NCI-H146 (cell line): ENCODE data around the gene CENPL.
"Not testable (repeated sequence)": the region's sequence is repeated elsewhere in the genome, so short reads cannot be mapped to it uniquely, and the experiment has no call there.

ENCODE experiments used
- DNase-seq: peaks from one replicate; lab custom pipeline; 2025; lab: John Stamatoyannopoulos, UW

Gene CENPL, protein sequence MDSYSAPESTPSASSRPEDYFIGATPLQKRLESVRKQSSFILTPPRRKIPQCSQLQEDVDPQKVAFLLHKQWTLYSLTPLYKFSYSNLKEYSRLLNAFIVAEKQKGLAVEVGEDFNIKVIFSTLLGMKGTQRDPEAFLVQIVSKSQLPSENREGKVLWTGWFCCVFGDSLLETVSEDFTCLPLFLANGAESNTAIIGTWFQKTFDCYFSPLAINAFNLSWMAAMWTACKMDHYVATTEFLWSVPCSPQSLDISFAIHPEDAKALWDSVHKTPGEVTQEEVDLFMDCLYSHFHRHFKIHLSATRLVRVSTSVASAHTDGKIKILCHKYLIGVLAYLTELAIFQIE

DNA sequence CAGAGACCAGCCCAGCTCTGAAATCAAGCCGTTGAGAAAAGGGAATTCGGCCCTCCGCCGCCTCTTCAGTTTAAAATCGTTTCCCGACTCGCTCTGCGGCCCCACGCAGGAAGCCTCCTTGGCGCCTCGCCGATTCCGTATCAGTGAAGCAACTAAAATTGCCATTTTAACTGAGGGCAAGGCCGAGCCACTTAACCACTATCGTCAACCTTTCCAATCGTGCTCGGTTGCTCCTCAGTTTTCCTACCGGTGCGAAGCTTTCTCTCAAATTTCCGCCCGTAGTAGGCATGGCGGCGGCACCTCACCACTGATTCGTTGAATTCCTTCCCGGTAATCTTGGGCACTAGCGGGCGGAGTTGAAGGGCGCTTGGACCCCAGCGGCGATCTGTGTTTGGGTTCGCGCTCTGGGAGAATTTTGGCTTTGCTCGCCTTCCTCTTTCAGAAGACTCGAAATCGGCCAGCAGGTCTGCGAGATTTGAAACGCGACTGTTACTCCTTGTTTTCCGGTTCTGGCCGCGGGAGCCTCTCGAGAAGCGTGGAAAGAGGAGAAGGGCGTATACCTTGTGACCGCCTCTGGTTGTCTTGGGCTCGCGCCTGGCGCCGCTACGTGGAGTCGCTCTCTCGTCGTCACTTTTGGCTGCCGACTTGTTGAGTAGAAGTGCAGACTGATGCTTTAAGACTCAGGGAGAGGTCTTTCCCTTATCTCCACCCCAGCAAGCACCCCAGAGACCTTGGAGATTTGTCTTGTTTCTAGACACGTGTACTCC is at the start of gene CENPL, which contains the start of gene DARS2:
CENPL (minus strand) TSS at position 569 of the 767 bp plus-strand sequence. CDS start 13,584 bp downstream, outside the sequence.
DARS2 (plus strand) TSS at position 359 of the 767 bp plus-strand sequence. CDS start 557 bp downstream, outside the sequence.
- DNase-seq = peak; percentile 97

DNA sequence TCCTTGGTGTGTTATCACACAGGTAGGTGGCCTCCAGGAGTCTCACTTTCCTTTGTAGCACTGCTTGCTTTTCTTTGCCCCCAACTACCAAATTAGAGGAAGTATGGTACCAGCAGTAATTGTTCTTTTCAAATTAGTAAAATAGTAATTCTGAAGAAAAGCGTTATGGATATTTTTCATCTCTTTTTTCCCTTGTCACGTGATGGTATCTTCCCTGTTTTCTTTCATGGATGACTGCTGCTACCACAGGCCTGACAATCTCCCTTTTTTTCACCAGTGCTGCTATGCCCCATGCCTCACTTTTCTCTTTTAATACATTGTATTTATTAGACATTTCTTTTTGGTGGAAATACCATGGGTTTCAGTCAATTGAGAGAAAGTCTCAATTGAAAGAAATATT is 46.8 kb upstream of the CENPL start:
- no peak for DNase-seq

DNA sequence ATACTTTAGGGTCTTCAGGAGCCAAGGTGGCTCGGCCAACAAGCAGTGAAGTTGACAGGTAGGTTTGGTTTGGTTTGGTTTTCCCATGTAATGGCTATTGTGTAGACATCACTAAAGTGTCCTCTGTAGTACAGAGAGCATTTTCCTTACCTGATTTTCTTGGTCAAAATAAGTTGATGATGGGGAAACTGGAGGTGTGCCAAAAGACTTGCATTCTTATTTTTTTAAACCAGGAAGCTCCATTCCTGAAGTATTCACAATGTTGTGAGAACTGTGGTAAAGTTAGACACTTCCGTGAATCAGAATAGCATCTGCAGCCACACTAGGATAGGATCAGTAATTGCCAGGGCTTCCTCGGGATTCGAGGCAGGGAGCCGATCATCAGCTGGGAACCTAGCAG is 46.4 kb upstream of the CENPL start:
- no peak for DNase-seq

DNA sequence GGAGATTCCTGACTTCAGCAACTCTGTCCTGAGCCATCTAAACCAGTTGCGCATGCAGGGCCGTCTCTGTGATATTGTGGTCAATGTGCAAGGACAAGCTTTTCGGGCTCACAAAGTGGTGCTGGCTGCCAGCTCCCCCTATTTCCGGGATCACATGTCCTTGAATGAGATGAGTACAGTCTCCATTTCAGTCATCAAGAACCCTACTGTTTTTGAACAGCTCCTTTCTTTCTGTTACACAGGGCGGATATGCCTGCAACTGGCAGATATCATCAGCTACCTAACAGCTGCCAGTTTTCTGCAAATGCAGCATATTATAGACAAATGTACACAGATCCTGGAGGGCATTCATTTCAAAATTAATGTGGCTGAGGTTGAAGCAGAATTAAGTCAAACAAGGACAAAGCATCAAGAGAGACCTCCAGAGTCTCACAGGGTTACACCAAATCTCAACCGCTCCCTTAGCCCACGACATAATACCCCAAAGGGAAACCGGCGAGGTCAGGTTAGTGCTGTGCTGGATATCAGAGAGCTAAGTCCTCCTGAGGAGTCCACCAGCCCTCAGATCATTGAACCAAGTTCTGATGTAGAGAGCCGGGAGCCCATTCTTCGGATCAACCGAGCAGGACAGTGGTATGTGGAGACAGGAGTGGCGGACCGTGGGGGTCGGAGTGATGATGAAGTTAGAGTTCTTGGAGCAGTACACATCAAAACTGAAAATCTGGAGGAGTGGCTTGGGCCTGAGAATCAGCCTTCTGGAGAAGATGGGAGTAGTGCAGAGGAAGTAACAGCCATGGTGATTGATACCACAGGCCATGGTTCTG is 45.8 kb upstream of the CENPL start:
- DNase-seq = no peak

DNA sequence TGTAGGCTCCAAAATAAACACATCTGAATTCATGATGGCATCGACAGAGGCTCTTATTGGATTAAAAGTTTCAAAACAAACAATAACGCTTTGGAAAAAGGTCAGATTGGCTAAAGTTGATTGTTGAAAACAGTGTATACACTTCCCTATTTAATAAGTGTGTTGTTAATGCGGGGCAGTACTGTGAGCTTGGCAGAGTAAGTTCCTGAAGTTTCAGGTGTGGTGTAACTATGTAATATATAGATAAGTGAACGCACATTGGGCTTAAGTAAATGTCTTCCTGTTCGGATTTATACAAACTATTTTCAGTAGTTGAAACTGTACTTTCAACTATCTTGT is 44.3 kb upstream of the CENPL start:
- no peak for DNase-seq

DNA sequence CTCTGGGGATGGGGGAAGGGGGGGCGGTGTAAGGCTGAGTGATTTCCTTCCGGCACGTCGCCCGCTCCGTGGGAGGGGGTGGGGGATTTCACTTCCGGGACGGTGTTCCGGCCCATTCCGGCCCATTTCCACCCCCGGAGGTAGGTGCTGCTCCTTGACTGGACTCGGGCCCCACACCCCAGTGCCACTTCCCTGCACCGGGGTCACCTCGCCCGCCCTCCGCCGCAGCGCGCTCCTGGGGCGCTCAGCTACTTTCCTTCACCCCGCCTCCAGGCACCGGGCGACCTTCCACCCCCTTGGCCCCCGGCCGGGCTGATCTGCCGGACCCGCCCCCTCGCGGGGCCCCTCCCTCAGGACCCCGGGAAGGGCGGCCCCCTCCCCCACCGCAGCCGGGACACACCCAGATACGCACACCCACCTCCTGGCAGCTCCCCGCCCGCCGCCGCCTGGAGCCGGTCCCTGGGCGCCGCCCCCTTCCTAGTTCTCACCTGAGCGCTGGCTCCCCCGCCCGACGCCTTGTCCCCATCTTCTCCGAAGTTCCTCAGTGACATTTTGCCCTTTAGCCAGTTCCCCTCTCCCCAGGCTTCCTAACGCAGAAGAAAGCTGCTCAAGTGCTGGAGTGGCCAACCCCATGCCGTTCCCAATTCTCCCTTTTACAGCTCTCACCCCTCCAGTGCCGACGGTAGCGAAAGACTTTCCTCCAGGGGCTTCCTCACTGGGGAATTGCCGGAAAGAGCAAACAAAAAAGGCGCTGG is 43.8 kb upstream of the CENPL start, which contains the start of gene ZBTB37:
ZBTB37 (plus strand) TSS at position 115 of the 755 bp plus-strand sequence. CDS start 1,846 bp downstream, outside the sequence.
- peak; percentile 95 for DNase-seq

DNA sequence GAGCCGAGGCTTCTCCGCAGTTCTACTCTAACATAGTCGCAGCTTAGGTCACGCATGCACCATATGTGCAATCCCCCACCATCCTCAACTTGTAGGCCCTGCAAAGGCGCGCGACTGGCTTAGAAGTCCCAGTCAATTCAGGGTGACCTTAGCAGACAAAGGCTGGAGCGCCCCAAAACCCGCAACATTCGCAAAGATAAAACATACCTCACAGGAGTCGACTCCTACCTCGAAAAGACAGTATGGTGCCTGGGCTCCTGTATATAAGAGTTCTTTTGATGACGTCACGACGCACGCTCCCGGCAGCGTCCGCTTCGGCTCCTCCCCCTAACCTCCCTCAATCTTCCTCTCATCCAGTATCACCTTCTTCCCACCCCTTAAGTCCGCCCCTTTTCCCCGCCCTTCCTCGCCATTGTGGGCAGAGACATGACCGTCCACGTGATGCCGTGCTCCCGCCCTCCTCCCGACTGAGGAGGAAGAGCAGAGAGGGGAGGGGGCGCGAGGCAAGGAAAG is 43.1 kb upstream of the CENPL start, which contains the start of gene GAS5:
GAS5 (minus strand) TSS at position 237 of the 513 bp plus-strand sequence.
- DNase-seq = peak; percentile 100

DNA sequence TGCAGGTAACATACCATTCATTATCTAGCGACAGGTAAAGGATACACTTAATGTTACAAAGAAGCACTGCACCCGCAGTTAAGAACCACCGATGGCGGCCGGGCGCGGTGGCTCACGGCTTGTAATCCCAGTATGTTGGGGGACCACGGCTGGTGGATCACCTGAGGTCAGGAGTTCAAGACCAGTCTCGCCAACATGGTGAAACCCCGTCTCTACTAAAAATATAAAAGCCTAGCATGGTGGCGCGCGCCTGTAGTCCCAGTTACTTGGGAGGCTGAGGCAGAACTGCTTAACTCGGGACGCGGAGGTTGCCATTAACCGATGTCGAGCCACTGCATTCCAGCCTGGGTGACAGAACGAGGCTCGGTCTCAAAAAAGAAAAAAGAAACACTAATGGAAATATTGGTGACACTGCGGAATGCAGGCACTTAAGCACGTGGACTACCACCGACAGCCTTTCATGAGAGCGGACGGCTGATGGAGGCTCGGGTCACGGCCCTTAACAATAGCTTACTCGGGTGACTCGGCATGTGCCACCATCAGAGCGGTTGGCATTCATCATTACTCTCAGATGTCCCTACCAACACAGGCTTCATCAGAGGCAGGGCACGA is 42.6 kb upstream of the CENPL start:
- peak; percentile 72 for DNase-seq

DNA sequence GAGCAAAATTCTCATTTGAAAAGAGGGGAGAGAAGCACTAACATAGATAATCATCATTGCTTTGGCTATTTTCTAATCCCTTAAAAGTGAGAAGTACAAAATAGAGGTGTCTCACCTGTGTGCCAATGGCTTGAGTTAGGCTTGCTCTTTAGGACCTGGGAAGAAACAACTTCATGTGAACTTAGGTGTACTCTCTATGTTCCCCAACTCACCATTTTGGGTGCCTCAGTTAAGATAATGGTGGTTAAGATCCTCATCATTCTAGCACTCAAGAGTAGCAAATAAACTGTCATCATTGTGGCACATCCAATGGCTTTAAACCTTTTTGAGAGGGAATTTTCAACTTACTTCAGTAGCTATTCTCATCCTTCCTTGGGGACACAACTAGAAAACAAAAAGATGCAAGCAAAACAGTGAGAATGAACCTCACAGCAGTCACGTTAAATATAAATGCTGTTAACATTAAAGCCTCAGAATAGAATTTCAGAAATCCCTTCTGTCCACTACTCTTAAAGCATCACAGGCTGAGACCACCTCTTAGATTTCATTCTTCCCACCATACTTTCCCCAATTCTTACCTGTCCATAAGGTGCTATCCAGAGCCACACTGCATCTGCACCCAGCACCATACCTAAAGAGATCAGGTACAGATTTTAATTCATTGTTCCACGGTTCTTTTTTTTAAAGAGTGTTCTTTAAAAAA is 41.9 kb upstream of the CENPL start:
- DNase-seq = no peak

DNA sequence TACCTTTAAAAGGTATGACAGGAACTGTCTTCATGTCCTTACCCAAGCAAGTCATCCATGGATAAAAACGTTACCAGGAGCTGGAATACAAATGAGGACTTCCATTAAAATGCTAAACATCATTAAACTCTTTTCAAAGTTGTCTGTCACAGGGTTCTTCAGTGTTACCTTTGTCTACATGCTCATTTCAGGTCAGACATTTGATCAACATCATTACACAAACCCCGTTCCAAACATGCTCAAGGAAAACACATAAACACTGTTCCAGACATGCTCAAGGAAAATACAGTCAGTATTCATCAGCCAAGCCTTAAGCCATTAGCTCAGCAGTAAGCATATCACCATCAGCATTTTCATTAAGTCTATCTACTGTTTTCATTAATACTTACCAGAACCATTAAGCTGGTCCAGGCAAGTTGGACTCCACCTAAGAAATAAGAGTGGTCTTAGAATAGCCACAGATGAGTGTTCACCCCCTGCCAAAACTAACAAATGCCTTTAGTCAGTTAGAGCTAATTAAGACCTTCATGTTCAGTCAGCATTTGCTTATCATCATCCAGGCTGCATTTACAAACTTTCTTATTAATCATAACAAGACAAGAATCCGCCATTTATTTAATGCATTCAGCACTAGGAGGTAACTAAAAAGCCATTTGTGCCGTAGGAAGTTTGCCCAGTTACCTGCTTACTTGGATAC is 40.9 kb upstream of the CENPL start:
- no peak for DNase-seq

DNA sequence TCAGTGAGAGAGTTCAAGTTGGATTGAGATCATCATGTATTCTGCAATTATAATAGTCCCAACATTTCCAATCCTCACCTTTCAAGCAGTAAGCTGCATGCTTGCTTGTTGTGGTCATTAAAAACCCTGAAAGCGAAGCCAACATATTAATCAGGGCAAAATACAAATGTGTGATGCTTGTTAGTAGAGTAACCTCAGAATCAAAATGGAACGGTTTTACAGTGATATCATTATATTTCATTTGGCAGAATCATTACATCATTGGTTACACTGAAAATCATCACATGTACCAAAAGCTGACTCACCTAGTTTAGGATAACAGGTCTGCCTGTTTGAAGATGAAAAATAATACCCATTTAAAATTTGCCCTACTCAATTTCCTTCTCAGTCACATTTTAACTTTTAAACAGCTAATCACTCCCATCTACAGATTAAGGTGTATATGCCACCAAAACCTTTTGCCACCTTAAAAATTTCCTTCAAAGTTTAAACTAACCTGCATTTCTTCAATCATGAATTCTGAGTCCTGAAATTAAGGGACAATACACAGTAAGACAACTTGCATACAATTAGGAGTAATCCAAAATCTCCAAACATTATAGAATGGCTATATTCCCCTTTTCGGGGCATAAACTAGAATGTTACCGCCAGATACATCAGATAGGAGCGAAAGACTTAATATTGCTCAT is 39.6 kb upstream of the CENPL start:
- DNase-seq = no peak

DNA sequence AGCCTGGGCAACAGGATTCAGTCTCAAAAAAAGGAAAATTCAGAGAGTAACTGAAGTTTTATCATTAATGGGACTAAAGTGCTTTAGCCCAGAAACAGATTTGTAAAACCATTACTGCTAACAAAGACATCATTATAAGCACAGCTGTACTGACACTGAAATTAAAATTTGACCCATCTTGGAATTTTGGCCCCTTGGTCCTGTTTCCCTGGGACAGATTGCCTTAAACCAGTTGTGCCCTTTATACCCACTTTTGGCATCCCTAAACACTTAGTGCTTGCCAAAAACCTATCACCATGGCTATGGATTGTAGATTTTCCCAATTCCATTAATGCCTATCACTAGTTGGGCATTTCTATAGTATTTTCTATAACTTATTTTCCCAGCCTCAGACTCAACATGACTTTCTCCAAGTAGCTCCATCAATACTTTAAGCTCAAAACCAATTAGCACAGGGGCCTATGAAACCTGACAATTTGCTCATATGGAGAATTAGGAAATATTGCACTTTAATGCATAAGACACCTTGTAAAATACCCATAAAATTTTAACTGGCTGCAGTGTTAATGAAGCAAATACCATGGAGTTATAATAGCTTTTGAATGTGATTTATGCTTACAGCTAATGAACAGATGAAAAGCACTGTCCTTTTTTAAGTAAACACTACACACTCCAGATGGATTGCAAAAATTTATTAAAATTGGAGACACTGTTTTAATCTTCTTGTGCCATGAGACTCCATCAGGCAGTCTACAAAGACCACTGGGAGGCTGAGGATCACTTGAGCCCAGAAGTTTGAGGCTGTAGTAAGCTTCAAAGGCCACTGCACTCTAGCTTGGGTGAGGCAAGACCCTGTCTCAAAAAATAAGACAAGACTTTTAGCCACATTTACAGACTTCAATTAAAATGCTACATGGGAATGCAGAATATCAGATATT is 38.8 kb upstream of the CENPL start:
- DNase-seq = no peak

DNA sequence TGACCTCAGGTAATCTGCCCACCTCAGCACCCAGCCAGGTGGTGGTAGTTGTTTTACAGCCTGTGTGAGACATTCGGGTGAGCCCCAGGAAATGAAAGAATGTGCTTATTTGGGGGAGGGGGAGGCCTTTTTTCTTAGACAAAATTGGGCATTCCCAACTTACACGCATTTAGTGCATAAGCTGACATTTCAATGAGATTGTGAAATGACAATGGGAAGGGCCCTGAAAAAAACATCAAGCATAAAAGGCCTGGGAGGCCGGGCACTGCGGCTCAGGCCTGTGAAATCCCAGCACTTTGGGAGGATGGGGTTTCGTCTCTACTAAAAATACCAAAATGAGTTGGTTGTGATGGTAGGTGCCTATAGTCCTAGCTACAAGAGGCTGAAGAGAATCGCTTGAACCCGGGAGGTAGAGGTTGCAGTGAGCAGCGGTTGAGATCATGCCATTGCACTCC is 38.1 kb upstream of the CENPL start:
- DNase-seq = no peak

DNA sequence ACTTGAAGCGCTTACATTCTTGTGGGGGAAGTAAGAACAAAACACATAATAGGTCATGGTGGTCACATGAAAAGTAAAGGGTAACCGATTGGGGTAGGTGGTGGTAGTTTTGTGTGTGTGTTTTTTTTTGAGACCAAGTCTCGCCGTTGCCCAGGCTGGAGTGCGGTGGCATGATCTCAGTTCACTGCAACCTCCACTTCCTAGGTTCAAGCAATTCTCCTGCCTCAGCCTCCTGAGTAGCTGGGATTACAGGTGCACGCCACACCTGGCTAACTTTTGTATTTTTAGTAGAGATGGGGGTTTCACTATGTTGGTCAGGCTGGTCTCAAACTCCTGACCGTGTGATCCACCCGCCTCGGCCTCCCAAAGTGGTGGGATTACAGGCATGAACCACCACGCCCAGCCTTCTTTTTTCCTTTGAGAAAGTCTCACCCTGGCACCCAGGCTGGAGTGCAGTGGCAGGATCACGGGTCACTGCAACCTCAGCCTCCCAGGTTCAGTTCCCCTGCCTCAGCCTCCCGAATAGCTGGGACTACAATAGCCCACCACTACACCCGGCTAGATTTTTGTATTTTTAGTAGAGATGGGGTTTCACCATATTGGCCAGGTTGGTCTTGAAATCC is 37.6 kb upstream of the CENPL start:
- not testable (repeated sequence) for DNase-seq

DNA sequence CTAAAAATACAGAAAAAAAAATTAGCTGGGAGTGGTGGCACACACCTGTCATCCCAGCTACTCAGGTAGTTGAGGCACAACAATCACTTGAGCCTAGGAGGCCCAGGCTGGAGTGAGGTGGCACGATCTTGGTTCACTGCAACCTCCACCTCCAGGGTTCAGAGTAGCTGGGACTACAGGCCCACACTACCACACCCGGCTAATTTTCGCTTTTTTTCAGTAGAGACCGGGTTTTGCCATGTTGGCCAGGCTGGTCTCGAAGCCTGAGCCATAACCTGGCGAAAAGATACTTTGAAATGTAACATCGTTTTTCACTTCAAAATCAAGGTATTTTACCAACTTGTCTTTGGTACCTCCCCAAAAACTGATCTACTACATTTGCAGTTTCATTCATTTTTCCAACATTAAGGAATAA is 37.1 kb upstream of the CENPL start:
- DNase-seq = no peak

DNA sequence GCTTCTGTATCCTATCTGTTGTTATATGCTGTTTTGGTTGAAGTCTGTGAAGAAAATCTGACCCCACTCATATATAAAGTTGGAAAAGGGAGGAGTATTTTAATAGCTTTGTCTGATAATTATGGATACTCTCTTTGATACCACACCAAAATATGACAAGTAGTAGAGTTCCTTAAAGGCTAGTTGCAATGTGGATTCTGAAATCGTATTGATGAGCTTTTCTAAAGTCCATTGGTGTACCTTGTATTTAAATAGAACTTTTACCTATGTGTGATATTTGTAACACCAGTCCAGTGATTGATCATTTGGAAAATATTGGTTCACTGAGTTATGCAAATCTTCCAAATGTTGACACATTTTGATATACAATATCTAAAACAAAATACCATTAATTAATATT is 35.4 kb upstream of the CENPL start:
- no peak for DNase-seq

DNA sequence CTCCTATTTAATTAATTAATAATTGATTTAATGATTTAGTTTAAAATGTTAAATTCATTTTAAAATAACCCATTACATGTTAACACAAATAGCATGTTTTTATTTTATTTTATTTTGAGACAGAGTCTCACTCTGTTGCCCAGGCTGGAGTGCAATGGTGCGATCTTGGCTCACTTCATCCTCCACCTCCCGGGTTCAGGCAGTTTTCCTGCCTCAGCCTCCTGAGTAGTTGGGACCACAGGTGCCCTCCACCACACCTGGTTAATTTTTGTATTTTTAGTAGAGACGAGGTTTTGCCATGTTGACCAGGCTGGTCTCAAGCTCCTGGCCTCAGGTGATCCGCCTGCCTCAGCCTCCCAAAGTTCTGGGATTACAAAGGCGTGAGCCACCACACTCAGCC is 34.9 kb upstream of the CENPL start:
- DNase-seq = not testable (repeated sequence)
